Fibroblast of lung (primary cell): ENCODE data around the gene HLA-G.

ENCODE experiments used
- EZH2 ChIP-seq: IDR thresholded peaks from 2 replicates; pipeline ENCODE4 v1.5.1; 2012; ENCODE audit warnings: low read length, control low read depth, mild to moderate bottlenecking; ENCODE audit errors: missing control alignments
- TF ChIP-seq, protein P1 (sequence below), 2 donors: IDR thresholded peaks in 1 of 2; conservative IDR thresholded peaks in 1 of 2; 1 replicate in 1 of 2; 2 replicates in 1 of 2; pipeline ENCODE4 v1.5.1; 2011 to 2012; ENCODE audit warnings: low read length in 2 of 2, control low read depth in 1 of 2, inconsistent platforms in 1 of 2, low read depth in 1 of 2, mild to moderate bottlenecking in 1 of 2

DNA sequence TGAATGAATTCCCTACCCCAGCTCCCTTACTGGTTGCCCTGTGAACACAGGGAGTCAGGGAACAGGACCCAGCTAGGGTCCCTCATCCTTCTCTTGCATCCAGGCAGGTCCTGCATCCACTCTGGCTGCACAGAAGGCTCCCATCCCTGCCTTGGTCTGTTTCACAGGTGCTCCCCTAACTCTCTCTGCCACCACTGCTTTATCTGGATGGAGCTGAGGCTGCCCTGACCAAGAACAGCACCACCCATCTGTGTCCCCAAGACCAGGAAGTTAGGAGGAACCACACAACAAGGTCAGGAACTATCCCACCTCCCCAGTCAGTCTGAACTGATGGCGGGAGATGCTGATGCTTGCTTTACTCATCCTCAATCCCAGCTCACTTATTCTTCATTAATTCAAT lies 16.2 kb upstream of the HLA-G start:
- TF ChIP-seq, protein P1, sequence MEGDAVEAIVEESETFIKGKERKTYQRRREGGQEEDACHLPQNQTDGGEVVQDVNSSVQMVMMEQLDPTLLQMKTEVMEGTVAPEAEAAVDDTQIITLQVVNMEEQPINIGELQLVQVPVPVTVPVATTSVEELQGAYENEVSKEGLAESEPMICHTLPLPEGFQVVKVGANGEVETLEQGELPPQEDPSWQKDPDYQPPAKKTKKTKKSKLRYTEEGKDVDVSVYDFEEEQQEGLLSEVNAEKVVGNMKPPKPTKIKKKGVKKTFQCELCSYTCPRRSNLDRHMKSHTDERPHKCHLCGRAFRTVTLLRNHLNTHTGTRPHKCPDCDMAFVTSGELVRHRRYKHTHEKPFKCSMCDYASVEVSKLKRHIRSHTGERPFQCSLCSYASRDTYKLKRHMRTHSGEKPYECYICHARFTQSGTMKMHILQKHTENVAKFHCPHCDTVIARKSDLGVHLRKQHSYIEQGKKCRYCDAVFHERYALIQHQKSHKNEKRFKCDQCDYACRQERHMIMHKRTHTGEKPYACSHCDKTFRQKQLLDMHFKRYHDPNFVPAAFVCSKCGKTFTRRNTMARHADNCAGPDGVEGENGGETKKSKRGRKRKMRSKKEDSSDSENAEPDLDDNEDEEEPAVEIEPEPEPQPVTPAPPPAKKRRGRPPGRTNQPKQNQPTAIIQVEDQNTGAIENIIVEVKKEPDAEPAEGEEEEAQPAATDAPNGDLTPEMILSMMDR (conservative IDR thresholded peaks at IDR 0.05 in 1 of 2, IDR thresholded peaks at IDR 0.05 in 1 of 2; ENCODE audit: low read depth in 1 of 2, low read length in 2 of 2) = no peak
- TF ChIP-seq EZH2 = no peak
